NOMO-1 treated with dmso at 0.1 percent for 144 hours (cell line): ENCODE data around the gene DEPDC1.
A peak's percentile ranks its signal among the peaks of the same experiment; 100 is the strongest.
"Not testable (repeated sequence)": the region's sequence is repeated elsewhere in the genome, so short reads cannot be mapped to it uniquely, and the experiment has no call there.

Source experiments
- DNase-seq: peaks from one replicate; lab custom pipeline; 2025; ENCODE audit not compliant: unreplicated experiment; lab: John Stamatoyannopoulos, UW

The DEPDC1 gene

DNA sequence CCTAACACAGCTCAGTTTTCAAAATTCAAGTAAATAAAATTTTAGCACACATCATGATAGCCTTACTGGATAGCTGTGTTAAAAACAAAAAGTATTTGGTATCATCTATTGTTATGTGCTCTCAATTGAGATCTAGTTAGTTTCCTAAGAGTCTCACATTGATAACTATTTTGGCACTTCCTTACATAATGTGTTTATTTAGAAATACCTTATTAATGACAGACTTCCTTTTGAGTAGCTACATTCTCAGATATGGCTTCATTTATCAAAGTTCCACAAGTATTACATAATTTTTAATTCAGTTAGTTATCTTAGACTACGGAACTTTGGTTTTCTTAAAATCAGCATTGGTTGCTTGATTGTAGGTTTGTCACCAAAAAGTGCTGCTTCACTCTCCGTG, 20.3 kb downstream of the DEPDC1 start:
- not testable (repeated sequence) for DNase-seq

DNA sequence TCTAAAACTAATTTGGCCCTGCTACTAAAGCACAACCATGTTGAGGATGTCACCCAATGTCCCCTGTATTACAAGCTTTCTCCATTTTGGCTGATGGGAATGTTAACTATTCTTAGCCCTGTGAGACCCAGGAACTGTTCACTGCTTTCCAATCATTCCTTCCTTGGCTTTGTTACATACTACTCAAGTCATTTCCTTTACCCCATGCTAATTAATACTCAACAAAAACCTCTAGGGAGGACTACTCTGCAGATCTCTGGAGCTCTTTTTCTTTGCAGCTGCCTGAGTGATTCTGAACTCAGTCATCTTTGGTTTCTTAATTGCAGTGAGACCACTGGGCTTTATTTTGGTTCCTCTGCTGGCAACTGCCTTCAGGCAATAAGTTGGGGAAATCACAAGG, 23.8 kb downstream of the DEPDC1 start:
- no peak for DNase-seq

DNA sequence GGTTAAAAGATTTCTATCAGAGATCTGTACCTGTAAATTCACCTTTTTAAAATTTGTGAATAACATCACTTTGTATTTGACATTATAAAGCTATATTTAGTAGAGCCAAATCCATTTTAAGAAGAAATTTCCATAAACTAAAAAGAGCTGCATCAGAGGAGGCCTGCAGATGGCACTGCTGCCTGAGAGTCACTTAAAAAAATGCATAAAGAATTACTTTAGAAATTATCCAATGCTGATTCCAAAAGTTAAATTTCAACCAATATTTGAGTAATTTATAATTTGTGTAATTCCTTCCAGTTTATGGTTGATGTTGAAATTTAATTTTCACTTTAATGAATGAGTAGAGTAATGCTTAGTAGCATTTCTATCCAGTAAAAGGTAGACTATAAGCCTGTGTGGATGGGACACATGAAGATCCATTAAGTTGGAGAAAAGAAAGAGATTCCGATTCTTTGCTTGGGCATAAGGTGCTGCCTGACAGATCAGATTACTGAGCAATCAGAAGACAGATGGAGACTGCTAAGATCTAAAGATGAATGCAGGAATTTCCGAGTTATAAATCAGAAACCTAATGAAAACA, 26.4 kb downstream of the DEPDC1 start:
- no peak for DNase-seq

DNA sequence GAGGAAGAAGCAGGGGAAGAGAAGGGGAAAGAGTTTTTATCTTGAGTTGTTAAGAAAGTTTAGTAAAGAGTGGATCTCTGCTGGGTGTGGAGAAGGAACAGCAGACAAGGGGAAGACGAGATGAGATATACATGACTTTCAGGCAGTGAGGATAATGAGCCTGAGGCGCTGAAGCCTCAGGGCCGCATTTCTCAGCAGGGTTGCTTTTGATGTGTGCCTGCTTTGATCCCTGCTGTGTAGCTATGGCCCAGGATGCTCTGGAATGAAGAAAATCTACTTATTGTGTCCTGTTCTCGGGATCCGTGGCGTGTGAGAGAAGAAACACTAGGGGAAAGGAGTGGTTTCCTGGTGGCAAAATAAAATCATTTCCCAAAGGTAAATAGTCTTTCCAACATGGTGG, 32.0 kb downstream of the DEPDC1 start:
- DNase-seq, result no peak

GRCh38 chr1:68460935-68461334, 35.9 kb downstream of the DEPDC1 start:
- no peak for DNase-seq

- DNase-seq, result no peak
These were observed 37.1 kb downstream of the DEPDC1 start for GRCh38 chr1:68459796-68460195.

DNA sequence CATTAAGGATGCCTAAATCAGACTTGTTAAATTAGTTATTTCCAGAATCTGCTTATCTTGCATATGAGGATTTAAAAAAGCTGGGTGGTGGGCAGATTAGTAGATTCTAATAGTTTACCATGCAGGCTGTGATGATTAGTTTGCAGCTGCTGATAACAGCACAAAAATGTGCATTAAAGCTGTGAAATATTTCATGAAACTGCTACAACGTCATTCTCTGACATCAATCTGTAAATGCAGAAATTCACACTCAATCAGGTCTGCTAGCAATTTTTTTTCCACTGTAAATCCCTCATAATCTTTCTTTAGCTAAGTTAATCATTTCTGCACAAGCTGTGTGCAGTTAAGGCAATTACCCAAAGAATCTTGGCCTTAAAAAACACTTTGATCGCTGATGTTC, 37.8 kb downstream of the DEPDC1 start:
- DNase-seq, result no peak

GRCh38 chr1:68456202-68456601, 40.7 kb downstream of the DEPDC1 start:
- no peak for DNase-seq

- DNase-seq, result no peak
These were observed 42.3 kb downstream of the DEPDC1 start for GRCh38 chr1:68454534-68454933.

GRCh38 chr1:68453060-68453670, 43.7 kb downstream of the DEPDC1 start:
- no peak for DNase-seq

- no peak for DNase-seq
These were observed 47.0 kb downstream of the DEPDC1 start, which contains the start of gene RPE65 for GRCh38 chr1:68449901-68450300. Gene RPE65, minus strand, starts transcription at chr1:68449954. Its CDS starts 49 bp downstream, at chr1:68449905.

DNA sequence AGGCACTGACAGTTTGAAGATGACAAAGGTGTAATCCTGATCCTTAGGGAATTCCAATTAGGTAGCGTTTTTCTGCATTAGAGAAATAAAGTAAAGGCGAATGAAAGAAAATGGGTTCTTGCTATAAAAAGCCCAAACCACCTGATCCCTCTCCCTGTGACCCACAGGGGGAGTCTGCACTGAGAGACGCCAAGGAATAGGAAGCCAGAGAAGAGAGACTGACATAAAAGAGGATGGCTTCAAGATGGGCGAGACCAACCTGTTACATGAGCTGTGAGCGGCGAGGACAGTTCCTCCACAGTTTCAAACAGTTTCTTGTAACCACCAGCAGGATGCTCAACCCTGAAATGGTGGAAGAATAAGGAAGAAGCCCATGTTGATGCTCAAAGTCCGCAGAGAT, 48.5 kb downstream of the DEPDC1 start:
- no peak for DNase-seq

GRCh38 chr1:68445709-68446108, 51.2 kb downstream of the DEPDC1 start:
- no peak for DNase-seq

DNA sequence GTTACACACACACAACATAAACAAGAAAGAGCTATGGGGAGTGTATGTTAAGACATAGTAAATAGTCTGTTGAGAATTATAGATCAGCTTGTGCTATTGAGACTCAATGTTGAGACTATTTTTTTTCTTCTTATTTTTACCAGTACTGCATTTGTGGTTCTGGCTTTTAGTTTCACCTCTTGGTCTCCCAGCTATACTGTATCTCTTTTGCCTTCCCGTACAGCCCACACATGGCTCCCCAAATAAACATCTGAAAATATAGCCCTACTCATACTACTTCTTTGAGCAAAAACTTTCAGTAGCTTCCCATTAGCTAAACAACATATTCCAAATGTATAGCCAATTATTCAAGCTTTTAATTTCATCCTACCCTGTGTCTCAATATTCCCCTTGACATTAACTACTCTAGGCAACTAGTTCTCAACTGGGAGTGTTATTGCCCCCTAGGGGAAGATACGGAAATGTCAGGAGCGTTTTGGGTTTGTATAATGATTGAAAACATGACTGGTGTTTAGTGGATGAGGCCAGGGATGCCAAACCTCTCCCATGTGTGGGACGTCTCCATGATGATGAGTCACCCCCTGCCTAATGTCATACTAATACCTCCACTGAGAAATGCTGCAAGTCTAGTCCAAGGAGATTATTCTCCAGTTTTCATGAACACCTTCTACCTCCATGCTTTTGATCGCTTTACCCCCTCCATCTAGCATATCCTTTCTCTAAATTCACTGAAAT, 53.9 kb downstream of the DEPDC1 start:
- DNase-seq, result peak; percentile 21

DNA sequence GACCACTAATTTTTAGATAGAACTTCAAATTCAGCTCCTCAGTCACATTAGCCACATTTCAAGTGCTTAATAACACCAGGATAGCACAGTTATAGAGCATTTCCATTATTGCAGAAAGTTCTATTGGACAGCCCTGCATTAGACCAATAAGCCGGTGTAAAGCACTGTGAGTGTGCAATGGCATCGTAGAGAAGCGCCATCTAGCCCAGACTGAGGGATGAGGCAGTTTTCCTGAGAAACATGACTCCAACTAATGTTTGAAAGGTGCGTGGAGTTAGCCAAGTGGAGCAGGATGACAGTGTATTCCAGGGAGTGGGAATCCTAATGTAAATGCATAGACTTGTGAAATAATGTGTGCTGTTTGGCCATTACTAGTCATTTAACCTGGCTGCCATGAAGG, 54.9 kb downstream of the DEPDC1 start:
- no peak for DNase-seq

GRCh38 chr1:68438310-68438709, 58.6 kb downstream of the DEPDC1 start:
- no peak for DNase-seq

DNA sequence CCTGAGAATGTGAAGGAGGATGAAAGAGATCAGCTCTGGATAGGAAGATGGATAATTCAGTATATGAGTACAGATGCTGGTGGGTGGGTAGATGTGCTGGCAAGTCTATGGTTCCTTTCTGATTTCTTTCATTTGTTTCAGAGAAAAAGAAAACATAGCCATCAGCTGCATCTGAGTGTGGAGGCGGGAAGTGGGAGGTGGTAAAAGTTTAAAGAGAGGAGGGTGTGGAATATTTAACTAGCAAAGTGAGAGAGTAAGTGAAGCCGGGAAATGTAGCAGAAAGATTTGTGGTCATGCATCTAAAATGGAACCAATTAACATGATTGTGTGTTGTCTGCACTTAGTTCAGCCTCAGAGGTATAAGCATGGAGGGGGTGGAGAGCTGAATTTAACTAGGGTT, 63.5 kb downstream of the DEPDC1 start:
- DNase-seq, result no peak

- DNase-seq, result no peak
These were observed 65.8 kb downstream of the DEPDC1 start for GRCh38 chr1:68431076-68431475.

DNA sequence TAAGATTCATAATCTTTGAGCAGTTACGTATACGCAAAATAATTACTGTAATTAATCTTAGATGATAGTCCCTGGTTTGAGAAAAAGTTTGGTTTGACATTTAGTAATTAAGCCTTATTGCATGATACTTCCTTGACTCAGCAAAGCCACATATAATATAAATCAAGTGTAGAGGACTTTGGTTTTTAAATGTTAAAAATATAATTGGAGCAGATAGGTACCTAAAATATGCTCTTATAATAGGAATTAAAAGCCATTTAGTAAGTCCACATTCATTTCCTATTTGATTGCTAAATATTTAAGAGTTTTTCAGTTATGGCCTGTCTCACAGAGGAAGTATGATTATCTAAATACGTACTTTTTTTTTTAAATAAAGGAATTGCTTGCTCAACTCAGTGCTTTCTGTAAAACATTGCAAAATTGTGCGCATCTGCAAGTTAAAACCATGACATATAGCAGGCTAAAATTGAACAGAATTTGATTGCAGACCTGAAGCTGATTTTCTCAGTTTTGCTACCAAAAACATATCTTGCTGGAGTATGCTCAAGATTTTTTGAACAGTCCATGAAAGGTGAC, 67.6 kb downstream of the DEPDC1 start:
- no peak for DNase-seq

DNA sequence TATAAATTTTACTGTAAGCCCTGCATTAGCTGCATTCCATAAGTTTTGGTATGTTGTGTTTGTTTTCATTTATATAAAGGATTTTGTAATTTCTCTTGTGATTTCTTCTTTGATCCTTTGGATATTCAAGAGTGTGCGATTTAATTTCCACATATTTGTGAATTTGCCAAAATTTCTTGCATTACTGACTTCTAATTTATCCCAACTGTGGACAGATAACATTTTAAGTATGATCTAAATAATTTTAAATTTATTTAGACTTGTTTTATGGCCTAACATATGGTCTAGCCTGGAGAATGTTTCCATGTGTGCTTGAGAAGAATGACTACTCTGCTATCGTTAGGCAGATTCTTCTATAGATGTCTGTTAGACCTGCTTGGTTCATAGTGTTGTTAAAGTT, 70.3 kb downstream of the DEPDC1 start:
- no peak for DNase-seq
